Right atrium auricular region (tissue), 2 donors: ENCODE measurements around the gene PITRM1. TPM values are rescaled to one million over a fixed set of nuclear protein-coding genes. Genes with fewer than 3 reads are reported as not detected.

Experiments
- DNase-seq: peaks from one replicate; pipeline ENCODE4 v3.0.0-alpha.2; 2019; ENCODE audit warnings: low spot score
- H3K27ac ChIP-seq, 2 donors: fragments of 200-600 bp; sonication (generic); 1 replicate in 1 of 2; 2 replicates in 1 of 2; pipeline ENCODE4 v1.5.1; 2016 to 2019
- H3K27me3 ChIP-seq, 2 donors: fragments of 200-600 bp; sonication (generic); one replicate each; pipeline versions ENCODE4 v1.5.1 to v1.6.0; 2017 to 2019
- H3K36me3 ChIP-seq: fragments of 200-600 bp; sonication (generic); one replicate; pipeline ENCODE4 v1.5.1; 2016
- H3K4me1 ChIP-seq, 2 donors: fragments of 200-600 bp; sonication (generic); one replicate each; pipeline versions ENCODE4 v1.5.1 to v1.6.0; 2017 to 2019
- H3K4me3 ChIP-seq, 2 donors: fragments of 200-600 bp; sonication (generic); 1 replicate in 1 of 2; 2 replicates in 1 of 2; pipeline ENCODE4 v1.5.1; 2017 to 2019; ENCODE audit warnings: mild to moderate bottlenecking in 1 of 2, moderate library complexity in 1 of 2
- H3K9me3 ChIP-seq, 2 donors: fragments of 200-600 bp; sonication (generic); one replicate each; pipeline ENCODE4 v1.5.1; 2019
- total RNA-seq, 2 donors: library from RNA; depleted of rRNA; stranded (reverse); fragments of >200 nt; gene quantifications; one replicate each; pipeline ENCODE4 v1.1.0, GENCODE V29; 2016
- TF ChIP-seq, protein P1 (sequence below), 2 donors: fragments of 200-600 bp; sonication (generic); IDR thresholded peaks; one replicate each; pipeline ENCODE4 v1.5.1; 2019; ENCODE audit warnings: antibody characterized with exemption in 2 of 2

The PITRM1 gene
- total RNA-seq, 2 donors from 2014 or later = 68.3 to 89.6 TPM

DNA sequence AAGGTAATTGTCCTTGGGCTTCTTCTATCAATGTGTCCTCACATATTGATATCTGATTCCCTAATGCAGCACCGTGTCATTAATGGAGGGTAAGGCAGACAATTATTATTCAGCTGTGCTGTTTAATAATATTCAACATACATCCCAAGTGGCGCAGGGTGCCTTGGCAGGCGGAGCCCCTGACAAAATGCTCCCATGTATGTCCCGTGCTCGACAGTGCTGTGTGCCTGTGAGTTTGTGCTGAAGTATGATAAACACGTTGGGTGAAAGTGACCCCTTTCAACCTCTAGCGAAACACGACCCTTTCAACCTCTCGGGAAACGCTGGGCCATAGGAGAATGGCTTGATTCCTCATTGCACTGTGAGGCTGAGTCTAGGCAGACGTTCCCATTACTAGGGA, 73.9 kb downstream of the PITRM1 start:
- DNase-seq = no peak
- Histone ChIP-seq H3K27me3 (no peaks in the 10 kb centered on the region), H3K36me3 (peaks cover 12% of the 10 kb centered on the region), H3K4me3 (no peak overlapping the region), H3K27ac (no peak overlapping the region), H3K9me3 (no peaks in the 10 kb centered on the region), H3K4me1 (peaks cover 0 to 40% of the 10 kb centered on the region in 2 donors)
- TF ChIP-seq, protein P1, sequence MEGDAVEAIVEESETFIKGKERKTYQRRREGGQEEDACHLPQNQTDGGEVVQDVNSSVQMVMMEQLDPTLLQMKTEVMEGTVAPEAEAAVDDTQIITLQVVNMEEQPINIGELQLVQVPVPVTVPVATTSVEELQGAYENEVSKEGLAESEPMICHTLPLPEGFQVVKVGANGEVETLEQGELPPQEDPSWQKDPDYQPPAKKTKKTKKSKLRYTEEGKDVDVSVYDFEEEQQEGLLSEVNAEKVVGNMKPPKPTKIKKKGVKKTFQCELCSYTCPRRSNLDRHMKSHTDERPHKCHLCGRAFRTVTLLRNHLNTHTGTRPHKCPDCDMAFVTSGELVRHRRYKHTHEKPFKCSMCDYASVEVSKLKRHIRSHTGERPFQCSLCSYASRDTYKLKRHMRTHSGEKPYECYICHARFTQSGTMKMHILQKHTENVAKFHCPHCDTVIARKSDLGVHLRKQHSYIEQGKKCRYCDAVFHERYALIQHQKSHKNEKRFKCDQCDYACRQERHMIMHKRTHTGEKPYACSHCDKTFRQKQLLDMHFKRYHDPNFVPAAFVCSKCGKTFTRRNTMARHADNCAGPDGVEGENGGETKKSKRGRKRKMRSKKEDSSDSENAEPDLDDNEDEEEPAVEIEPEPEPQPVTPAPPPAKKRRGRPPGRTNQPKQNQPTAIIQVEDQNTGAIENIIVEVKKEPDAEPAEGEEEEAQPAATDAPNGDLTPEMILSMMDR (IDR thresholded peaks at IDR 0.05) = no peak

DNA sequence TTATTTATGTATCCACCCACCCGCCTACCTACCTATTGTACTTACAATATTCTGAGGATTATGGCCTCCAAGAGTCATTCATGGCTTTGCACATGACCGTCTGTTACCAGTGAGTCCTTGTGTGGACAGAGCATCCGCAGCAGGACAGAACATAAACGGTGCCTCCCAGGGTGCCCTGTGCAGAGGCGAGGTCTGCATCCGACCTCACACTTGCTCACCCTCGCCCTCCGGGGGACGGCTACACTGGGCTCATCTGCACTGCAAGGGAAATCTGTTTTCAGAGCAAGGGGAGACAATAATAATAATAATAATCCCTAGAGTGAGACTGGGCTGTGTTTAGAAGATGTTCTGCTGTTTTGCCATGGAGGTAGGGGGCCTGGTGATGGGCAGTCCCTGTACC, 75.4 kb downstream of the PITRM1 start:
- Histone ChIP-seq H3K27ac (no peak overlapping the region), H3K4me1 (peaks cover 0 to 31% of the 10 kb centered on the region in 2 donors), H3K9me3 (no peaks in the 10 kb centered on the region), H3K27me3 (no peaks in the 10 kb centered on the region), H3K4me3 (no peak overlapping the region), H3K36me3 (peaks cover 7% of the 10 kb centered on the region)
- no peak for DNase-seq
- TF ChIP-seq, protein P1 (IDR thresholded peaks at IDR 0.05) = no peak

GRCh38 chr10:3096149-3096548, 76.4 kb downstream of the PITRM1 start:
- Histone ChIP-seq H3K27me3 (no peaks in the 10 kb centered on the region), H3K27ac (peak overlapping the region; percentile 63 to 73), H3K4me1 (peaks cover 0 to 40% of the 10 kb centered on the region in 2 donors), H3K9me3 (no peaks in the 10 kb centered on the region), H3K36me3 (peaks cover 5% of the 10 kb centered on the region), H3K4me3 (peak overlapping the region in 1 of 2 donors; percentile 2)
- TF ChIP-seq, protein P1 (IDR thresholded peaks at IDR 0.05) = no peak
- DNase-seq = no peak

DNA sequence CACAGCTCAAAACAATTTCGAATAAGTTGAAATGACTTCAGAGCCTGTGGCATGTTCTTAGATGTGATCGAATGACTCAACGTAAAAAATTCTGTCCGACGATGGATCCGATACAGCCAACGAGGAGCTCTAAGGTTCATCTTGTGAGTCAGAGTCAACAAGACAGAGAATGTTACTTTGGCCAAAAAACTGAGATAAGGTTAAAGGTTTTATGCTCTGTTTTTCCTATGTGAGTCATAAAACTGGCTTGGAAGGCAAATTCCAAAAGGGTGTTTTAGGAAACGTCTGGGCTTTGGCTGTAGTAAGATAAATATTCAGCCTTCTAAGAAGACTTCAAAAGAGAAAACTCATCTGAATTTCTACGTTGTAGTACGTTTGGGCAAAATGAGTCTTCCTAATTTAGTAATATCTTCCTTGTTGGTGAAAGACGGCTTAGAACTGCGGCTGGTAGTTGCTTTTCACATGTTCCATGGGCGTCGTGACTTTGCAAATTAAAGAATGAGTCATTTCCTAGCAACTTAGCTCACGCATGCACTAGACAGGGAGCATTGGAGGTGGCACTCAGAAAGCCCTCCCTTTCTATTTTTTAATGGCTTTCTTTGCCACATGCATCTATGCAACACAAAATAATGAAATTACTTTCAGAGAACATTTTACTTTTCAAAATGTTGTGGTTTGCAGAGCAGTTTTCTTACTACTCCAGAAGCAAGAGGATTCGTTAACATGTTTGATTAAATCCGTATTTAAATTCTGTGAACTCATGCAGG, 77.0 kb downstream of the PITRM1 start:
- TF ChIP-seq, protein P1 (IDR thresholded peaks at IDR 0.05) = no peak

DNA sequence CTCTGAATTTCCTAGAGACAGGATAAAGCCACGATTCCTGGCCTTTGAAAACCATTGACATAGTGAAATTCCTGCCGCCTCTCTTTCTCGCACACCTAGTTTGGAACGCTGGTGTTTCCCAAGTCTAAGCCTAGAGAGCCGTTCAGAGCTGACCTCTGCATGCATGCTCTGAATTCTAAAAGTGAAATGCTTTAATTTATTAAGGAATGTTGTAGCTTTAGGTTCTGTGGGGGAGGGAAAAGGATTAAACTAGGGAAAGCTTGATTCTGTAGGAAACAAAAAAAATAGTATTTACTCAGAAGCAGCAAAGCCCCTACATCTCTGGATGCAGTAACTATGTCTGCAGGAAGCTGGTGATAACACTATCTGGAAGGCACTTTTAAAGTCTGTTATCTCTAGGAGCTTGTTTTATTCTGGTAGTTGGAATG, 78.0 kb downstream of the PITRM1 start:
- H3K4me3 ChIP-seq = peak overlapping the region in 1 of 2 donors; percentile 6

More for the DNA sequence above, 77.0 kb downstream of the PITRM1 start:
- no peaks in the 10 kb centered on the region for H3K27me3 ChIP-seq
- peak overlapping the region; percentile 63 to 73 for H3K27ac ChIP-seq
- no peaks in the 10 kb centered on the region for H3K9me3 ChIP-seq
- no peaks in the 10 kb centered on the region for H3K36me3 ChIP-seq
- peak; percentile 76 for DNase-seq
- peaks cover 0 to 46% of the 10 kb centered on the region in 2 donors for H3K4me1 ChIP-seq
- peak overlapping the region in 1 of 2 donors; percentile 6 for H3K4me3 ChIP-seq

More for the DNA sequence above, 78.0 kb downstream of the PITRM1 start:
- Histone ChIP-seq H3K27ac (peak overlapping the region; percentile 63 to 73), H3K4me1 (peaks cover 0 to 52% of the 10 kb centered on the region in 2 donors), H3K27me3 (no peaks in the 10 kb centered on the region), H3K9me3 (no peaks in the 10 kb centered on the region), H3K36me3 (no peaks in the 10 kb centered on the region)
- TF ChIP-seq, protein P1 (IDR thresholded peaks at IDR 0.05) = no peak
- DNase-seq = no peak
